GM18508 (cell line): ENCODE data around the gene GNAZ.

ENCODE experiments used
- ATAC-seq: cut with Tn5 transposase; IDR thresholded peaks from one replicate; pipeline ENCODE4 v1.9.1; 2021; ENCODE audit warnings: moderate number of reproducible peaks; ENCODE audit not compliant: insufficient read depth, unreplicated experiment

GNAZ gene

DNA sequence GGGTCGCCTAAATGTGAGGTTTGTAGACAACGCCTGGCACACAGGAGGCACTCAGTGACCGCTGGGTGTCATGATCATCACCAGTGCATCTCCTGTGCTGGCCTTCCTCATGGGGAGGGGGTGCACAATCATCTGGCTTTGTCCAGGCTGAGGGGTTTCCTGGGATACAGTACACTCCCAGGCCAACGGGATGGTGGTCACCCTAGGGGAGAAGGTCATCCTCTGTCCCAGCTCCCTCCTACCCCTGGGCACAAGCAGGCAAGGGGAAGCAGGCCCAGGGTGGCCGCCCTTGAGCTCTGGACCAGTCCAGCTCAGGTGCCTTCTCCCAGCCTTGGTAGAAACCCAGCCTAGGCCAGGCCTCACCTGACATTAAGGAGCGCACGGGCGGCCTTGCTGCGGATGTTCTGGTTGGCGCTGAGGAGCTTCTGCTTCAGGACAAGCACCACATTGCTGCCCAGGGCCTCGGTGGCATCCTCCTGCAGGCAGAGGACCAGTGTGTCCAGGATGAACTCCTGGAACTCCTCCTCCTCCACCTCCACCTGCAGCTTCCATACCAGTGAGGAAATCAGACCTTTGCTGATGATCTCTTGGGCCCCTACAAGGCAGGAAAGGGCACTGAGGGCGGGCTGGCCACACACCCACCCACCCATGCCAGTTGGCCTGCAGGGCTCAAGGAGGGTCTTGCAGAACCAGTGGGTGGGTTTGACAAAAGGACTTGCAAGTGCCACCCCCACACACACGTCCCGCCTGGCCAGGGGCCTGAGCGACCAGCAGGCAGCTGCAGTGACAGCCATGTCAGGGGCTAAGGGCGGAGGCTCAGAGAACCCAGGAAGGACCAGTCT lies 6.6 kb upstream of the GNAZ start:
- no peak for ATAC-seq

- ATAC-seq, result no peak
These were observed 5.8 kb upstream of the GNAZ start for GRCh38 chr22:23064381-23065068.

GRCh38 chr22:23065069-23065451 lies 5.3 kb upstream of the GNAZ start:
- ATAC-seq, result no peak

DNA sequence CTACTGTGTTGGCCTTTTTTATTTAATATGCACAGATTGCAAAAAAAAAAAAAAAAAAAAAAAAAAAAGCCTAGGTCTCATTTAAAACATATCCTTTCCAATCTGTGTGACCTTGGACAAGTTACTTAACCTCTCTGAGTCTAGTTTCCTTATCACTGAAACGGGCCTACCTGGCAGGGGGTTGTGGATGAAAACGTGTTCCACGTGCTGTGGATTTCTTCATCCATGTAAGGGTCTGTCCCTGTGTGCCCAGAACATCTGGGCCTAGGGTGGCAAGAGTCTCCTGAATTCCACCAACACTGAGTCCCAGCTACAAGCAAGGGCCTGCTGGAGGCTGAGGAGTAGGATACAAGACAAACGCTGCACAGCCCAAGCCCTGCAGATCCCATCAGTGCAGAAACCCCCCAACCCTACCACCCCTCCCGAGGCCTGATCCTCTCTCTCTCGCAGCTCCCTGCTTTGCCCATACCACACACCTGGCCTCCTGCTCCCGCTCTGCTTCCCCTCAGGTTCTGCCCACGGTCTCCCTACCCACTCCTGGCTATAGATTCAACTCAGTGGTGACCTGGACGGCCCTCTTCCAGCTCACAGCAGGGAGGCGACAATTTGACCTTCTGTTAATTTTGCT lies 4.7 kb upstream of the GNAZ start:
- ATAC-seq, result no peak

DNA sequence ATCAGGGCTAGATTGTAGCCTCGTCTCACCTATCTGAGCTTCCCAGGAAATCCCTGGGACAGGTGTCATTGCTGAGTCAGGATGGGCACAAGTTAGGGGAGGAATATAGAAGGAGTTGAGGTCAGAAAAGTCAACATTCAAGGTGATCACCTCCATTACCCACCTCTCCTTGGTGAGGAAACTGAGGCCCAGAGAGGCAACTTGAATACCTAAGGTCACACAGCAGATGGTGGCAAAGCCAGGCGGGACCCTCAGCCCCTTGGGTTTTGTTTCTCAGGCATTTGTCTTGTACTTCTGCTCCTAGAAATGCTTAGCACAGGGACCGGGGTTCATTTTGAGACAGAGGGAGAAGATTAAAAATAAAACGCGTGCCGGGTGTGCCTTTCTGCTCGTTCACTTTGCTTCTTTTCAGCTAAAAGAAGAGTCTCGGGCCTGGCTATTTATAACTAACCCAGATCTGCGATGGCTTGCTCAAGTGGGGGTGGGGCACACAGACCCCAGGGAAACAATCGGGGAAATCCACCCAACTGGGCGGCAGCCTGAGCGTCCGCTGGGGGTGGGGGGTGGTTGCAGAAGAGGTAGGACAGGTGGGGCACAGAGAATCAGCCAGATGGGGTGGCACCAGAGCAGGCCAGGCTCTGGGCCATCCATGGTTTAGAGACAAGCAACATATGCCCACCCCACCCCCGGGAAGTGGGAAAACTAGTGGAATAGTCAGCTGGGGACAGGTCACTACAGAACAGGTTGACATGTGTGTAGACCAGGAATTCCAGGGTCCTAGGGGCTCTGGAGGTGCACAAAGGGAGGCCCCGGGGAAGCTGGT lies 3.9 kb upstream of the GNAZ start:
- no peak for ATAC-seq

GRCh38 chr22:23067023-23067650 lies 3.2 kb upstream of the GNAZ start:
- ATAC-seq, result no peak

GRCh38 chr22:23067691-23068090 lies 2.6 kb upstream of the GNAZ start:
- no peak for ATAC-seq

GRCh38 chr22:23068096-23068831 lies 2.1 kb upstream of the GNAZ start:
- no peak for ATAC-seq

DNA sequence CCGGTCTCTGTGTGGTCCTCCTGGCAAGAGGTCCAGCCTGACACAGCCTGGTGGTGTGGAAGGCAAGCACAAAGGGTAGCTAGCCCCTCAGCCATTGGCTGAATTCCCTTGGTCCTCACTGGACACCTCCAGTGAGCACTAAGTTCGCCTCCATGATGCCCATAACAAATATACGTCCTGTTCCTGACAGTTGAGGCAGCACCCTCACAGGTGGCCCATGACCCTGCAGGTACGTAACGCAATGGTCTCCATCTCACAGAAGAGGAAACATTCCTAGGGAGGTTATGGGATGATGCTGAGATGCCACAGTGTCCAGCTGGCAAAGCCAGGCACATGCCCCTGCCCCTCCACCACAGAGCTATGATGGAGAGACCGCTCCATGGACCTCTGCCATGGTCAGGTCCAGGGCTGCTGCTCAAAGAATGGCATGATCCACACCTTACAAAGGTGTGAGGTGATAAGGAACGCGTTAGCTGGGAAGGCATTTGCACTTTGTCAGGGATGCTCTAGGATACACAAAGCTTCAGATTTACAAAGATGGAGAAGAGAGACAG lies 1.4 kb upstream of the GNAZ start:
- ATAC-seq, result no peak

DNA sequence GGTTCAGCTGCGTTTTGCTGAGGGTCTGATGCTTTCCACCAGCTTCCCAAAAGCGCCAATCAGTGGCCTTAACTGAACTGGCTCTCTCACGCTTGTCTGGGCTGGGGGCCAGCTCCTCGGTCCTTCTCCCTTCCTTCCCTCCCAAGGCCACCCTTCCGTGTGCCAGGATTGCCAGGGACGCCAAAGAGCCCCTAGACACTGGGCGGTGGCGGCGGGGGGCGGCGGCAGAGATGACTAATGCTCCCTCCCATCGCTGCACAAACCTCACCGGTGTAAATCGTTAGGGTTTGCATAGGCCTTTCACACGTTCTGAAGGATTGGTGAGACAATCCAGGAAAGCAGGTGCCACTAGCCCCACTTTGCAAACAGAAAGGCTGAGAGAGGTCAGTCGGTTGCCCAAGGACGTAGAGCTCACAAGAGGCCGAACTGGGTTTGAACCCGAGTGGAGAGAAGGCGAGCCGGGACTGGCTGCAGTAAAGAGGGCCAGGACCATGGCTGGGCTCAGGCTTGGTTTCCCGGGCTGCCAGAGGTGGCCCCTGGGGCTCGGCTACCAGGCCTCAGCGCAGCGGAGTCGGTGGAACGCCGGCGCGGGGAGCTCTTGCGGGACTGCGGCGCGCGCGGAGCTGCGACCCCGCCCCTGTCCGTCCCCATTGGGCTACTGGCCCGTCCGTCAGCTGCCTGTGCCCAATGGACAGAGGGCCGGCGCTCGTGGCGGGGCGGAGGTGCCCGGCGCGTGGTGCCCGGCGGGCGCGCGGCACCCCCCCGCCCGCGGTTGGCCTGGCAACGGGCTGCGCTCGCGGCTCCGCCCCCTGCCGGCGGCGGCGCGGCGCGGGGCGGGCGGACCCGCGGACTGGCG lies 589 bp upstream of the GNAZ start:
- no peak for ATAC-seq

DNA sequence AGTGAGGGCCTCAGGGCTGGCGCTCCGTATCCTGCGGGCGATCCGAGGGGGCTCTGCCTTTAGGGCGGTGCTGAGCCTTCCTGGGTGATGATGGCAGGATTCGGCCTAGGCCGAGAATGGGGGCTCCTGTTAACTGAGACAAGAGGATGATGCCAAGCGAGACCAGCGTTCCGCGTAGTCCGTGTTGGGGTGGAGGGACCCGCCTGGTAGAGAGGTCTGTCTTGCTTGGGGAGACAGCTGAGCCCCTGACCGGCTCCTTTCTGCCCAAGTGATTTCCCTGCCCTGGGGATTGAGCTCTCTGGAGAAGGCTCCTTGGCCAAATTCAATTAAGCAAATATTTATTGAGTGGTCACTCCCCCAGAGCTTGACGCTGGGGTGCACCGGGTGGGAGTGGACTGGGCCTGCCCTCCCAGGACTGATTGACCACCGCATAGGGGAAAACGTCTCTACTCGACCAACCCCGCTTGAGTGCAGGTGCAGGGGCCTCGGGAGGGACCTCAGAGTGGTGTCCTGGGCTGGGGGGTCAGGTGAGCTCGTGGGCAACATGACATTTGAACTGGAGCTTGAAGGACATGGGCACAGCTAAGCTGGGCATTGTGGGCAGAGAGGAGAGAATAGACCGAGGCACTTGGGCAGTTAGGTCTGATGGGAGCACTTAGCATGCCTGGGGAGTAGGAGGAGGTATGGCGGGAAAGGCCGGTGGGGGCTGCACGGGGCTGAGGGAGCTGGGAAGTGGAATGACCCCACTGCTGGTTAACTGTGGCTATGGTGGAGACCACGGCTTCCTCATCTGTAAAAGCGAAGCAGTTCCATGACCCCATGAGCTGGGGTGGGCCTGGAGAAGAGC lies 1.1 kb downstream of the GNAZ start:
- ATAC-seq, result no peak

- ATAC-seq, result no peak
These were observed 2.0 kb downstream of the GNAZ start for GRCh38 chr22:23072077-23072910.

DNA sequence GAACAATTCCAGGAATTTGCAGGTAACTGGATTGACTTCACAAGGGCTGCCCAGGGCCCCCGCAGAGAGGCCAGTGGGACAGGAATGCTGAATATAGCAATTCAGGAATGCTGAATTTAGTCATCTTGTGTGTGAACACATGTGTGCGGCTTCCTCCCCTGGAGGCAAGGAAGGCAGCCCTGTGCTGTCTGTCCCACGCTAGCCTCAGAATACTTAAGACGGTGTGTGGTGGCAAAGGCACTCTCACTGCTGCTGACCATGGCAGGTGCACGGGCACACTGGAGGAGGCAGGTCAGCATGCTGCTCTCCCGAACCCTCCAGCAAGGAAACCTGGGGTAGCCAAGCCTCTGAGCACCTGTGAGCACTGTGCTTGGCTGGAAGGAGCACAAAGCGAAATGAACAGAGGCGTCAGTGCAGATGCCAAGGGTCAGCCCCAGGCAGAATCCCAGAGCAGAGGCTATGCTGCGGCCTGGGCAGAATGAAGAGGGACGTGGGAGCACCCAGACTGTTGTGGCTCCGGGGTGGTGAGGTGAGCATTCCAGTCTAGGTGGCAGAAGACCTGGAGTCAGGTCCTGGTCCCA lies 2.7 kb downstream of the GNAZ start:
- ATAC-seq, result no peak

- ATAC-seq, result no peak
These were observed 3.4 kb downstream of the GNAZ start for GRCh38 chr22:23073526-23074229.

- no peak for ATAC-seq
These were observed 4.1 kb downstream of the GNAZ start for GRCh38 chr22:23074451-23074850.

- ATAC-seq, result no peak
These were observed 4.7 kb downstream of the GNAZ start for GRCh38 chr22:23075050-23075449.
